DOHH2 (cell line): Measurements from ENCODE around the gene DDX19B.

Experiments used
- EZH2phosphoT487 ChIP-seq: fragments of 200-600 bp; sonication (generic); IDR thresholded peaks from 2 replicates; pipeline ENCODE4 v1.6.1; 2017; ENCODE audit warnings: borderline replicate concordance, mild to moderate bottlenecking, antibody characterized with exemption, low read length, moderate library complexity, mixed read lengths
- TF ChIP-seq, protein P1 (sequence below): fragments of 200-600 bp; sonication (generic); IDR thresholded peaks from one replicate; pipeline ENCODE4 v1.5.1; 2014; ENCODE audit warnings: antibody characterized with exemption, mild to moderate bottlenecking, low read depth, low read length; ENCODE audit not compliant: poor library complexity, severe bottlenecking

DNA sequence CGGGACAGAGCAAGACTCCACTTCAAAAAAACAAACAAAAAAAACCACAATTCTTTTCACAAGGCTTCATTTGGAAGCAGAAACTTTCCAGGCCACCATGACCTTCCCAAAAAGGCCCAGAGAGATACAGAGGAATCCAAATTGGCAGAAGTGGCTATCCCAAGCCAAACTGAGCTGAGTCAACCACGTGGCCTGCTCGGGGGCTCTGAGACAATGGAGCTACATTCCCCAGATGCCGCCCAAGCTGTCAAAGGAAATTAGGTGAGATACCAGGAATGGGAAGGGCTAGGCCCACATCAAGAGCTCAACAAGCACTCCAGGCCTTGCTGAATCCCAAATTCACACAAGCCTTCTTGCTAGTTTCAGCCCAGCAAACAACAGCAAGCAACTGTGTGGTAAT is 41.6 kb upstream of the DDX19B start:
- TF ChIP-seq, protein P1, sequence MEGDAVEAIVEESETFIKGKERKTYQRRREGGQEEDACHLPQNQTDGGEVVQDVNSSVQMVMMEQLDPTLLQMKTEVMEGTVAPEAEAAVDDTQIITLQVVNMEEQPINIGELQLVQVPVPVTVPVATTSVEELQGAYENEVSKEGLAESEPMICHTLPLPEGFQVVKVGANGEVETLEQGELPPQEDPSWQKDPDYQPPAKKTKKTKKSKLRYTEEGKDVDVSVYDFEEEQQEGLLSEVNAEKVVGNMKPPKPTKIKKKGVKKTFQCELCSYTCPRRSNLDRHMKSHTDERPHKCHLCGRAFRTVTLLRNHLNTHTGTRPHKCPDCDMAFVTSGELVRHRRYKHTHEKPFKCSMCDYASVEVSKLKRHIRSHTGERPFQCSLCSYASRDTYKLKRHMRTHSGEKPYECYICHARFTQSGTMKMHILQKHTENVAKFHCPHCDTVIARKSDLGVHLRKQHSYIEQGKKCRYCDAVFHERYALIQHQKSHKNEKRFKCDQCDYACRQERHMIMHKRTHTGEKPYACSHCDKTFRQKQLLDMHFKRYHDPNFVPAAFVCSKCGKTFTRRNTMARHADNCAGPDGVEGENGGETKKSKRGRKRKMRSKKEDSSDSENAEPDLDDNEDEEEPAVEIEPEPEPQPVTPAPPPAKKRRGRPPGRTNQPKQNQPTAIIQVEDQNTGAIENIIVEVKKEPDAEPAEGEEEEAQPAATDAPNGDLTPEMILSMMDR = no peak
- no peak for TF ChIP-seq EZH2phosphoT487
